ENCODE results near the gene MYO18B. TPM values are rescaled to one million over a fixed set of nuclear protein-coding genes. Genes with fewer than 3 reads are reported as not detected.

The MYO18B gene
- total RNA-seq, 4 donors from 2014 or later: under 0.01 to 0.50 (median 0.13) TPM

- Histone ChIP-seq H3K4me3 (no peak overlapping the region), H3K27ac (replicated peaks in 1 of 4) (no peak overlapping the region), H3K9me3 (no peaks in the 10 kb centered on the region), H3K4me1 (no peaks in the 10 kb centered on the region), H3K27me3 (peaks cover 0 to 43% (median 3%) of the 10 kb centered on the region in 4 donors), H3K36me3 (peaks cover 0 to 8% (median 0%) of the 10 kb centered on the region in 4 donors)
- no peak for DNase-seq (ENCODE audit: extremely low spot score)
- no peak for TF ChIP-seq POLR2AphosphoS5 (IDR thresholded peaks at IDR 0.05)
- no peak for TF ChIP-seq POLR2A (IDR thresholded peaks at IDR 0.05; ENCODE audit: low read depth)
- no peak for TF ChIP-seq EP300 (IDR thresholded peaks at IDR 0.05)
- no peak for TF ChIP-seq CTCF (IDR thresholded peaks at IDR 0.05)
- WGBS: 6% methylated on average over 5 of the region's 5 CpGs
- intact Hi-C loops (cut with DNase I): no loop called here
Measured at GRCh38 chr22:25883482-25884033, 141.6 kb downstream of the MYO18B start.

GRCh38 chr22:25884121-25884520, 142.1 kb downstream of the MYO18B start:
- Histone ChIP-seq H3K4me3 (no peak overlapping the region), H3K27ac (replicated peaks in 1 of 4) (no peak overlapping the region), H3K27me3 (peaks cover 0 to 43% (median 3%) of the 10 kb centered on the region in 4 donors), H3K36me3 (peaks cover 0 to 8% (median 0%) of the 10 kb centered on the region in 4 donors), H3K4me1 (no peaks in the 10 kb centered on the region), H3K9me3 (no peaks in the 10 kb centered on the region)
- no peak for DNase-seq (ENCODE audit: extremely low spot score)
- 96% methylated on average over 4 of the region's 4 CpGs for WGBS
- intact Hi-C loops (cut with DNase I): no loop called here
- TF ChIP-seq CTCF (IDR thresholded peaks at IDR 0.05) (no peak), POLR2AphosphoS5 (IDR thresholded peaks at IDR 0.05) (no peak), EP300 (IDR thresholded peaks at IDR 0.05) (no peak), POLR2A (IDR thresholded peaks at IDR 0.05; ENCODE audit: low read depth) (no peak)

GRCh38 chr22:25888399-25889054, 146.5 kb downstream of the MYO18B start:
- TF ChIP-seq CTCF (IDR thresholded peaks at IDR 0.05) (no peak), EP300 (IDR thresholded peaks at IDR 0.05) (no peak), POLR2AphosphoS5 (IDR thresholded peaks at IDR 0.05) (no peak), POLR2A (IDR thresholded peaks at IDR 0.05; ENCODE audit: low read depth) (no peak)
- no peak for DNase-seq (ENCODE audit: extremely low spot score)
- intact Hi-C loops (cut with DNase I): no loop called here
- Histone ChIP-seq H3K4me1 (no peaks in the 10 kb centered on the region), H3K4me3 (no peak overlapping the region), H3K27me3 (peaks cover 0 to 55% (median 0%) of the 10 kb centered on the region in 4 donors), H3K9me3 (no peaks in the 10 kb centered on the region), H3K27ac (replicated peaks in 1 of 4) (no peak overlapping the region), H3K36me3 (peaks cover 0 to 21% (median 0%) of the 10 kb centered on the region in 4 donors)
- 62% methylated on average over 5 of the region's 5 CpGs for WGBS

- WGBS: 75% methylated on average over 10 of the region's 10 CpGs
- intact Hi-C loops (cut with DNase I): no loop called here
- Histone ChIP-seq H3K9me3 (no peaks in the 10 kb centered on the region), H3K4me1 (no peaks in the 10 kb centered on the region), H3K36me3 (peaks cover 0 to 30% (median 0%) of the 10 kb centered on the region in 4 donors), H3K27me3 (peaks cover 0 to 57% (median 0%) of the 10 kb centered on the region in 4 donors), H3K27ac (replicated peaks in 1 of 4) (no peak overlapping the region), H3K4me3 (no peak overlapping the region)
- DNase-seq (ENCODE audit: extremely low spot score): no peak
- TF ChIP-seq EP300 (IDR thresholded peaks at IDR 0.05) (no peak), CTCF (IDR thresholded peaks at IDR 0.05) (no peak), POLR2AphosphoS5 (IDR thresholded peaks at IDR 0.05) (no peak), POLR2A (IDR thresholded peaks at IDR 0.05; ENCODE audit: low read depth) (no peak)
Measured at GRCh38 chr22:25890651-25891050, 148.7 kb downstream of the MYO18B start.

All from esophagus muscularis mucosa (tissue), 4 donors.